ENCODE results near the gene FFAR2.
"Not testable (repeated sequence)": the region's sequence is repeated elsewhere in the genome, so short reads cannot be mapped to it uniquely, and the experiment has no call there.

DNA sequence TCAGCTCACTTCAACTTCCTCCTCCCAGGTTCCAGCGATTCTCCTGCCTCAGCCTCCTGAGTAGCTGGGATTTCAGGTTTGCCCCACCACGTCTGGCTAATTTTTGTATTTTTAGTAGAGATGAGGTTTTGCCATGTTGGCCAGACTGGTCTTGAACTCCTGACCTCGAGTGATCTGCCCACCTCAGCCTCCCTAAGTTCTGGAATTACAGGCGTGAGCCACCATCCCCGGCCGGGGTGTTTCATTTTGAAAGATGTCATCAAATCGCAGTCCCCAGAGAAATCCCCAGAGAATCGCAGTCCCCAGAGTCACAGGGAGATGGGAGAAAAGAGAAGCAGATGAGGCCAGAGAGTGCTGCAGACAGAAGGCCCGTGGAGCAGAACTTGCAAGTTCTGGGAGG is 46.6 kb upstream of the FFAR2 start:
- TF ChIP-seq, protein P1, sequence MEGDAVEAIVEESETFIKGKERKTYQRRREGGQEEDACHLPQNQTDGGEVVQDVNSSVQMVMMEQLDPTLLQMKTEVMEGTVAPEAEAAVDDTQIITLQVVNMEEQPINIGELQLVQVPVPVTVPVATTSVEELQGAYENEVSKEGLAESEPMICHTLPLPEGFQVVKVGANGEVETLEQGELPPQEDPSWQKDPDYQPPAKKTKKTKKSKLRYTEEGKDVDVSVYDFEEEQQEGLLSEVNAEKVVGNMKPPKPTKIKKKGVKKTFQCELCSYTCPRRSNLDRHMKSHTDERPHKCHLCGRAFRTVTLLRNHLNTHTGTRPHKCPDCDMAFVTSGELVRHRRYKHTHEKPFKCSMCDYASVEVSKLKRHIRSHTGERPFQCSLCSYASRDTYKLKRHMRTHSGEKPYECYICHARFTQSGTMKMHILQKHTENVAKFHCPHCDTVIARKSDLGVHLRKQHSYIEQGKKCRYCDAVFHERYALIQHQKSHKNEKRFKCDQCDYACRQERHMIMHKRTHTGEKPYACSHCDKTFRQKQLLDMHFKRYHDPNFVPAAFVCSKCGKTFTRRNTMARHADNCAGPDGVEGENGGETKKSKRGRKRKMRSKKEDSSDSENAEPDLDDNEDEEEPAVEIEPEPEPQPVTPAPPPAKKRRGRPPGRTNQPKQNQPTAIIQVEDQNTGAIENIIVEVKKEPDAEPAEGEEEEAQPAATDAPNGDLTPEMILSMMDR (IDR thresholded peaks at IDR 0.05) = not testable (repeated sequence)
- TF ChIP-seq POLR2A (IDR thresholded peaks at IDR 0.05) = not testable (repeated sequence)
